Tongue (tissue), 2 donors: ENCODE measurements around the gene TBC1D24. TPM values are rescaled to one million over a fixed set of nuclear protein-coding genes. Genes with fewer than 3 reads are reported as not detected.

Experiments
- DNase-seq: peaks from one replicate; pipeline ENCODE4 v3.0.0-alpha.2; 2015
- total RNA-seq: library from RNA; depleted of rRNA; stranded (reverse); fragments of >200 nt; gene quantifications from one replicate; pipeline ENCODE4 v1.2.3, GENCODE V29; 2014

Gene TBC1D24
- total RNA-seq, 1 donor from 2014 or later, result 20.4 TPM

DNA sequence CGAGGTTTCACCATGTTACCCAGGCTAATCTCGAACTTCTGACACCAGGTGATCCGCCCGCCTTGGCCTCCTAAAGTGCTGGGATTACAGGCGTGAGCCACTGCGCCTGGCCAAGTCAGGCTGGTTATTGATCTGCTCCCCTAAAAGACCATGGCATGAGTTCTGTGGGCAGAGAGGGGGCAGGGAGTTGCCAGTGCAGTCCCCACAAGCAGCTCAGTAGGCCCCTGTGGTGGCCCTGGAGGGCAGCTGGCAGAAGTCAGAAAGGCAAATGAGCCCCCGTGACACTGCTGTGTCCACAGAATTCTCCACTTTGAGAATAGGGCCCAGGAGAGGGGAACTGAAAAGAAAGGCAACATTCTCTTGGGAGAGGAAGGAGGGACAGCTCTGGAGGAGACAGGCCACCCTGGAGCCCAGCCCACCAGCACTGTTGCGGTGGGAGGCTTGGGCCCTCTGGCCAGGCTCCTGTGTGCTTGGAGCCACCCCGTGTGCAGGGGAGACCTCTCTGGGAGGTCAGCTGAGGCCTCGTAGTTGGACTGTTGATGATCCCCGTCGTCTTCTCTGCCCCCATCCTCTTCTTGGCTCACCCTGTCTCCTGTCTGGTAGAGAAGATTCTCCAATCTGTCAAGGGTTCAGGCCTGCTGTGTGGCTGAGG is 43.2 kb downstream of the TBC1D24 start:
- no peak for DNase-seq

DNA sequence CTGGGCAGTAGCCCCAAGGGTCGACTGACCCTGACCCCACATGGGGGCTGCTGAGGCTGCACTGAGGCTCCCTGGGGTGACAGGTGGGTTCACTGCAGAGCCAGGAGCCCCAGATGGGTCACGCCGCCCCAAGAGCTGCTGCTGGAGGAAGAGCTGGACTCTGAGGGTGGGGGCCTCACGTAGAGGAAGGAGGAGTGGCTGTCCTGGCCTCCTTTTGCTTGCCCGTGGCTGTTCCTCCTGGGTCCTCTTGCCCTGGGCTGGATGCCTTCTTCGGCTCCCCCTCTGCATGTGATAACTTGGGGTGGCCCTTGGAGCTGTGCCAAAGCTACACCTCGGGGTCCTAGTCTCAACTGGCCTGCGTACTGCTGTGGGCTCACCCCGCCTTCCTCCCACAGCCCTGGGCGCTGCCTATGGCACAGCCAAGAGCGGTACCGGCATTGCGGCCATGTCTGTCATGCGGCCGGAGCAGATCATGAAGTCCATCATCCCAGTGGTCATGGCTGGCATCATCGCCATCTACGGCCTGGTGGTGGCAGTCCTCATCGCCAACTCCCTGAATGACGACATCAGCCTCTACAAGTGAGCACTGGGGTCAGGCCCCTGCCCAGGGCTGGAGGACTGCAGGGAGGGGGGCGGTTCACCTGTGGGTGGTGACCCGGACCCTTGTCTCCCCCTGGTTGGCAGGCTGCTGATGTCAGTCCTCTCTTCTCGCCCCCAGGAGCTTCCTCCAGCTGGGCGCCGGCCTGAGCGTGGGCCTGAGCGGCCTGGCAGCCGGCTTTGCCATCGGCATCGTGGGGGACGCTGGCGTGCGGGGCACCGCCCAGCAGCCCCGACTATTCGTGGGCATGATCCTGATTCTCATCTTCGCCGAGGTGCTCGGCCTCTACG is 44.1 kb downstream of the TBC1D24 start:
- DNase-seq, result no peak

DNA sequence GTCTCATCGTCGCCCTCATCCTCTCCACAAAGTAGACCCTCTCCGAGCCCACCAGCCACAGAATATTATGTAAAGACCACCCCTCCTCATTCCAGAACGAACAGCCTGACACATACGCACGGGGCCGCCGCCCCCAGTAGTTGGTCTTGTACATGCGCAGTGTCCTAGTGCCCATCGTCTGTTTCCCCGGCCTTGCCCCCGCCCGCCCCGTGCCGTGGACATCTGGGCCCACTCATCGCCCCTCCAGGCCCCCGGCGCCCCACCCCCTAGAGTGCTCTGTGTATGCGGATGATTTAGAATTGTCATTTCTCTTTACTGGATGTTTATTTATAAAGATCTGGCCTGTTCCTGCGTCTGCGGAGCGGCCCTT is 44.8 kb downstream of the TBC1D24 start:
- DNase-seq, result no peak

DNA sequence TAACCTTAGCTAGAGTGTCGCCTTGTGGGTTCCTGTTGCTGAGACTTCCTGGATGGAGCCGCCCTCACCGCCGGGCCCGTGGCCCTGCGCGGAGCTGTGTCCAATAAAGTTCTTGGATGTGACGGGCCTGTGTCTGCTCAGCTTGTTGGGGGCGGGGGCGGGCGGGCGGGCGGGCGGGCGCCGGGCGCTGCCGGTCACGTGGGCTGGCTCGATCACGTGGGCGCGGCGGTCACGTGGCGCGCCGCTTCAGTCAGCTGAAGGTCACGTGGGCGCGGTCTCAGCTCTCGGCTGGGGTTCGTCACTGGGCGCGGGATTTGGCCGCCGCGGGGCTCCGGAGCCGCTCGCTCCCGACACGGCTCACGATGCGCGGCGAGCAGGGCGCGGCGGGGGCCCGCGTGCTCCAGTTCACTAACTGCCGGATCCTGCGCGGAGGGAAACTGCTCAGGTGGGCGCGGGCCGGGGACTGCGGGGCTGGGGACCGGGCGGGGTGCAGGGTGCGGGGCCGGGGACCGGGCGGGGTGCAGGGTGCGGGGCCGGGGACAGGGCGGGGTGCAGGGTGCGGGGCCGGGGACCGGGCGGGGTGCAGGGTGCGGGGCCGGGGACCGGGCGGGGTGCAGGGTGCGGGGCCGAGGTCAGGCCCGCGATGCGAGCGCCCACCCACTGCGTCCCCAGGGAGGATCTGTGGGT is 45.3 kb downstream of the TBC1D24 start, which contains the start of gene AMDHD2:
Gene AMDHD2, plus strand, starts transcription at position 275 of the 687 bp plus-strand sequence. Its CDS starts 88 bp downstream, at position 363.
- DNase-seq, result peak; percentile 94

DNA sequence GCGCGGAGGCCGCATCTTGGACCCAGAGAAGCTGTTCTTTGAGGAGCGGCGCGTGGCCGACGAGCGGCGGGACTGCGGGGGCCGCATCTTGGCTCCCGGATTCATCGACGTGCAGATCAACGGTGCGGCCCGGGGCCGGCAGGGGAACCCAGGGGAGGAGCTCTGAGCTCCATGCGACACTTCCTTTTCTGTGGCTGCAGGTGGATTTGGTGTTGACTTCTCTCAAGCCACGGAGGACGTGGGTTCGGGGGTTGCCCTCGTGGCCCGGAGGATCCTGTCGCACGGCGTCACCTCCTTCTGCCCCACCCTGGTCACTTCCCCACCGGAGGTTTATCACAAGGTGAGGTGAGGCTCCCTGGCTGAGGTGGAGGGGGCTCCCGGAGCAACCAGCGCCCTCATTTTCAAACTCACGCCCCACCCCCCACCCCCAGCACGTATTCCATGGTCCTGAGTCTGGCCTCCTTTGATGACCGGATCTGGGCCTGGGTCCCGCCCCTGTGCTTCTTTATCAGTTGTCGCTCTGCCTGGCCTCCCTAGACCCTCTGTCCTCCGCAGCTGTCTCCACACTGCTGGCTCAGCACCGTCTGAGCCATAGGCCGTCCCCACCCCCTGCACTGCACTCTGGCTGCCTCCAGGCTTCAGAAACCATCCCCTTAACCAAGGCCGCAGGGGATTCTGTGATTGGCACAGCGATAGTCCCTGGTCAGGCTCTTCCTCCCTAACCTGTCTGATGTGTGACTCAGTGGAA is 46.0 kb downstream of the TBC1D24 start:
- no peak for DNase-seq

DNA sequence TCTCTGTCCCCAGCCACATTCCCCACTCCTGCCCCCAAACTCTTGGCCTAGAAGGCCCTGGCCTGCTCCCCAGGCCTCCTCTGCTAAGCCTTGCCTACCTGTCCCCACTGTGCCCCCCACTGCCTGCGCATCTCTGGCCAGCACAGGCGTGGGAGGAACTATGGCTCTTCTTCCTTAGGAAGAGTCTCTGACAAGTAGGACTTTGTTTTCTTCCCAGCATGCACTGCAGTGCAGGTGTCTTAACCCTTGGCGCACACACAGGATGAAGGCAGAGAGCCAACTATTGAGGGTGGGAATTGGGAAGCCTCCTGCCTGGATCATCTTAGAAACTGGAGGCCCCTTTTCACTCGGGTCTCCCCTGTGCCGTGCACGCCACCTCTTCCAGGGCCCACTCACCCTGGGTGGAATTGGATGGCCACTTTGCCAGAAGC is 48.9 kb downstream of the TBC1D24 start:
- DNase-seq, result no peak

DNA sequence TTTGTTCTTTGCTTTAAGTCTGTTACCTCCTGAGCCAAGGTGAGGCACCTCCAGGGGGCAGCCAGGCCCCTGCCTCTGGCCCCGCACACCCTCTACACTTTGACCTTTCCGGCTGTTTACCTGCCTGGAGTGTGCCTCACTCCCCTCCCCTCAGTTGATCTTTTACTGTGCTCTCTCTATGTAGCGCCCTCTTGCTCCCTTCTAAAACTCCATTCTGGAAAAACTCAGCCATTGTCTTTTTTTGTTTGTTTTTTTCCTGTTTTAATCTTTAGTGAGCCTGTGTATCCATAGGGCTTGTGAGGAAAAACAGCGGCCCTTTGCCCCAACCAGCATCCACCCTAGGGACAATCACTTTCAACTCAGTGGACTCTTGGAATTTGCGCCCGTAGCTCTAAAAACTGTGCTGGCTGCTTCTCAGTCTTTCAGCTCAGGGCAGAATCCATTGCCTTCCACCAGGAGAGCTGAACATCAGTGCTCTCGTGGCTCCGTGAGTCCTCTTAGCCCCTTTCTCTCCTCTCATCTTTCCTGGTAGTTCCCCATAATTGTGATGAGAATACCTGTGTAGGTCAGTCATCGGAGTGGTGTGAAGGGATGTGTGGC is 49.5 kb downstream of the TBC1D24 start:
- no peak for DNase-seq

DNA sequence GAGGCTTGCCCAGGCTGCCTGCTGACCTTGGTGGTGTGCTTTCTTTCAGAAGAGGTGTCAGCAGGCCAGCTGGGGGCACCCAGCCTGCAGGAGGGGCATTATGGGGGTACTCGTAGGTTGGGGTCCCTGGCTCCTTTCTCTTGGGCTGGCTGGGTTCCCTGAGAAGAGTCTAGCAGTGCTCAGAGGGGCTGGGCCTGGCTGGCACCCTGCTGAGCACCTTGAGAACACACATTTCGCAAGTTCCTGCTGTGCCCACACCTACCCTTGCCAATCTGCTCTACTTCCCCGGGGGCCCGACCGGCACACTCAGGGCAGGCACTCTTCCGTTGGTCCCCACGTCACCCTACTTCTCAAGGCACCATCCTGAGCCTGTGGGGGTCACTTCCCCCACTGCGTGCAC is 51.2 kb downstream of the TBC1D24 start:
- no peak for DNase-seq

DNA sequence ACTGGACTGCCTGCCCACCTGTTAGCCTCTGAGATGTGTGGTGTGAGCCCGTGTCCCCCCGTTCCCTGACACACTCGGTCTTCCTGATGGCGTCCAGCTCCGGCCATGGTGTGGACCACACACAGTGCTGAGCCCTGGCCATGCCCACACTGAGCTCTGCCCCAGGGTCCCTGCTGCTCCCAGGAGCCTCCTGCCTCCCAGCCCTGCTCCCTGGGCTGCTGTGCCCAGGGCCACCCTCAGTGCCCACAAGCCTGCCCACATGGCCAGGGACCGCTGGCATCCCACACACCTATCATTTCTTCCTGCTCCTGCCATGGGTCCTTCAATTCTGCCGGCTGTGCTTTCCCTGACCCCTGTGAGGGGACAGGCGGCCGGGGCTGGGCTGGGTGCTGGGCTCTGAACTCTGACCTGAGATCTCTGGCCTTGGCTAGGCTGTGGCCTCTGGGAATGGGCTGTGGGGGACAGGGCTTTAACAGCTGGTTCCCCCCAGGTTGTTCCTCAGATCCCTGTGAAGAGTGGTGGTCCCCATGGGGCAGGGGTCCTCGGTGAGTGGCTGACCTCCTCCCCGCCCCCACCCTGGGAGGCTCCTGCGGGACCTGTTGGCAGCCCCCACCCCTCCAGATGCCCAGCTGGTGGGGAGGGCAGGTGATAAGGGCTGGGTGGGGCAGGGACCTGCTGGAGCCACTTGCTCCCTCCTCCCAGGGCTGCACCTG is 52.3 kb downstream of the TBC1D24 start:
- DNase-seq, result no peak

DNA sequence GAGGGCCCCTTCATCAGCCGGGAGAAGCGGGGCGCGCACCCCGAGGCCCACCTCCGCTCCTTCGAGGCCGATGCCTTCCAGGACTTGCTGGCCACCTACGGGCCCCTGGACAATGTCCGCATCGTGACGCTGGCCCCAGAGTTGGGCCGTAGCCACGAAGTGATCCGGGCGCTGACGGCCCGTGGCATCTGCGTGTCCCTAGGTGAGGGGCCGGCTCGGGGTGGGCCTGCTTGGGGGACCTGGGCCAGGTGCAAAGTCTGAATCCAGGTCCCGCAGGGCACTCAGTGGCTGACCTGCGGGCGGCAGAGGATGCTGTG is 52.8 kb downstream of the TBC1D24 start:
- DNase-seq, result no peak

DNA sequence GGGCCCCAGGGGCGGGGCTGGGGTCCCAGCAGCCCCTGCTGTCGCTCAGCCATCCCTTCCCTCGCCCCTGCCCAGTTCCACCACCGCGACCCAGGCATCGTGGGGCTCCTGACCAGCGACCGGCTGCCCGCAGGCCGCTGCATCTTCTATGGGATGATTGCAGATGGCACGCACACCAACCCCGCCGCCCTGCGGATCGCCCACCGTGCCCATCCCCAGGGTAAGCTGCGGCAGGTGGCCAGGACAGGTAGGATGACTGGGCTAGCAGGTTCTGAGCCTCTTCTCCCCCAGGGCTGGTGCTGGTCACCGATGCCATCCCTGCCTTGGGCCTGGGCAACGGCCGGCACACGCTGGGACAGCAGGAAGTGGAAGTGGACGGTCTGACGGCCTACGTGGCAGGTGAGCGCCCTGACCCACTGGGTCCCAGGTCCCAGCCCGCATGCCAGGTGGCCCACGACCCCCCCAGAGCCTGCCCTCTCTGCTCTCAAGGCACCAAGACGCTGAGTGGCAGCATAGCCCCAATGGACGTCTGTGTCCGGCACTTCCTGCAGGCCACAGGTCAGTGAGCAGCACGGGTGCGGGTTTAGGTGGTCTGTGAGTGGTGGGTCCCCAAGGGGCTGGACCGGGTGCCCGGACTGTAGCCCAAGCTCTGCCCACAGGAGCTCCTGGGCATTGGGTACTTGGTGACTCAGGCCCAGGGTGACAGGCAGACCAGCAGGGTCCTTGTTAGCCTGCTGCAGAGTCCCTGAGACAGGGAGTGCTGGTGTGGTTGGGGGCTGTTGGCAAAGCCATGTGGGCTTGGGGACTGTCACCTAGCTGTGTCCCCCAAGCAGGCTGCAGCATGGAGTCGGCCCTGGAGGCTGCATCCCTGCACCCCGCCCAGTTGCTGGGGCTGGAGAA is 53.5 kb downstream of the TBC1D24 start:
- DNase-seq, result no peak

DNA sequence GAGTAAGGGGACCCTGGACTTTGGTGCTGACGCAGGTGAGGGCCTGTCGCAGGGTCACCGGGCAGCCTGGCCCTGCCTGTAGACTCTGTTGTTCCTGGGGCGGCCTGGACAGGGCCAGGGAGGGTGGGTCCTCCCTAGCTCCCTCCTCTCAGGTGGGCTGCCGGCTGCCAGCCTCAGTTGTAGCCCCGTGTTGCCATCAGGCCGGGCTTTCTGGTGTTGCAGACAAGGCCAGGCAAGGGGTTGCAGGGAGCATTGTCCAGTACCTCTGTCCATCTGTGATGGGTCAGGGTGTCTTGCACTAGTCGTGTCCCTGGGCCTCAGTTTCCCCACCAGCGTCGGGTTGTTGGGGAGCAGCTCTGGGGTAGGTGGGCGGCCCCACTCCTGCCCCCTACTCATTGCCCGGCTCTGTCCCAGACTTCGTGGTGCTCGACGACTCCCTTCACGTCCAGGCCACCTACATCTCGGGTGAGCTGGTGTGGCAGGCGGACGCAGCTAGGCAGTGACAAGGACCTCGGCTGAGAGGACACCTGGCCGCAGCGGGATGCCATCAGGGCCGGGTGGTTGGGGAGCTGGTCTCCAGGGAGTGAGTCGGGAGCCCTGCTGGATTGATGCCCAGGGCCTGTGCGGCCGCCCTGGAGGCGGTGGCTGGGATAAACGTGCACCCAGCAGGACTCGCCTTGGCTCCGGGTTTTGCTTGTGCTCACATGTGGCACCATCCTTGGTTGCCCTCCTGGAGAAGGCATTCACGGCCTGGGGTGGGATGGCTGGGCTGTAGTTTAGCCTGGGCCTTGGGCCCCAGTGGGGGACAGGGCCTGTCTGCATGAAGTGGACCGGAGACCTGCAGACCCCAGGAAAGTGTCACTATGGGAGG is 54.4 kb downstream of the TBC1D24 start:
- no peak for DNase-seq

DNA sequence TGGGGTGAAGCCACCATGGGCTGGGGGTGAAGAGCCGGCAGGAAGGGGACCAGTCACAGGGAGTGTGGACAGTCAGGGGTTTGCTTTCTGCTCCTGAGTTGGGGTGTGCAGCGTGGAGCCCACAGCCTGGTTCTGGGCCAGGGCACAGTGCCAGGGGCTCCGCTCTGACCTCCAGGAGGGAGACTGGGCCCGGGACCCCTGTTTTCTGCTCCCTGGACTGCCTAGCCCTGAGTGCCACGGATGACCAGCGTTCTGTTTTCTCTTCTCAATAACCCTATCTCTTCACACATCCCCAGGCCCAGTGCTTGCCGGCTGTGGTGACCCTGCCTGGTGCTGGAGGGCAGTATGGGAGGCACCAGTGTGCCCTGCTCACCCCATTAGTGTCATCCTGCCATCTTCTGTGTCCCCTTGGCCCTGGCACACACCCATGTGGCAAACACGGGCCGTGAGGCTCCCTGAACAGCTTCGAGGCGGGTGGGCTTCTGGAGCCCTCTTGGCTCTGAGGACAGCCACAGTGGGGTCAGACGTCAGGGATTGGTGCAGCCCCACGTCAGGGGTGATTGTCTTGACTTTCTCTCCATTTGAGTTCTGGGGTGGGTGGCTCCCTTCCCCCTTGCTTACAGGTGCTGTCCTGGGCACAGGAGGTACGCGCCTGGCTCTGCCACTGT is 55.2 kb downstream of the TBC1D24 start:
- no peak for DNase-seq

DNA sequence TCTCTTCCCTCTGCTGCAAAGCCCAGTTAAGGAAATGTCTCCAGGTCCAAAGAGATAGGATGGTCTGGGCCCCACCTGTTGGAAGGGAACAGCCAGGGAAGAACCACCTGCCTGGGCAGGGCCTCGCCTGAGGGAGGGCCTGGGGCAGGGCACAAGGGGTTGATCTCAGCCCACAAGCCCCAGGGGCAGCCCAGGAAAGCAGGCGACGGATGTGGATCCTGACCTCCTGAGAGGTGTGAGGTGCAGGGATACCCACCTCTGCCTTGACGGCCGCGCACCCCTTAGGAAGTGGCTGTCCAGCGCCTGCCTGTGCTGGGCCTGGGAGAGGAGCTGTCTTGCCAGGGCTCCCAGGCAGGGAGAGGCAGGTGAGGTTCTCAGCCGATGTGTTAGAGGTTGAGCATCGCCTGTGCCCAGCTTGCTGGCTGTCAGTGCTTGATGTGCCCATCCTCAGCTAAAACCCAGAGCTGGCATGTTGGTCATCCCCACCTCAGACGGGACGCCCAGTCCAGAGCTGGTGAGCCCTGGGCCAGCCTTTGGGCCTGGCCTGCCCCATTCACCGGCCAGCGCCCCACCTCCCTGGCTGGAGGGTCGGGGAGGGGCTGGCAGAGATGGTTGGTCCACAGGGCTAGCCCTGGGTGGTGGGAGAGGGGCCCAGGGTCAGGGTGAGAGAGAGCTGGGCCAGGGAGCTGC is 55.8 kb downstream of the TBC1D24 start:
- DNase-seq, result no peak

DNA sequence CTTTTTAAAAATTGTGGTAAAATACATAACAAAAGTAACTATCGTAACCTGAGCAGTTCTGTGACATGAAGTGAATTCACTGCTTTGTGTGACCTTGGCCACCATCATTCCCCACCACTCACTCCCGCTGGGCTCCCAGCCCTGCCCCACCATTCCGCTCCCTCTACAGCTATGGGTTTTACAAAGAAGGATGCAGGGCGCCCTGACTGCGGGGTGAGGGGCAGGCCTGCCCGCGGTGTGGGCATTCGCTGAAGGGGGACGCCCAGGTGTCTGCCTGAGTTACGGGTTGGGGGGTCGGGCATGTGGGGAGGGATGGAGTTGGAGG is 56.4 kb downstream of the TBC1D24 start, which contains the start of gene CEMP1:
Gene CEMP1, minus strand, starts transcription at position 38 of the 325 bp plus-strand sequence. CDS start 335 bp downstream, outside the sequence.
- no peak for DNase-seq

DNA sequence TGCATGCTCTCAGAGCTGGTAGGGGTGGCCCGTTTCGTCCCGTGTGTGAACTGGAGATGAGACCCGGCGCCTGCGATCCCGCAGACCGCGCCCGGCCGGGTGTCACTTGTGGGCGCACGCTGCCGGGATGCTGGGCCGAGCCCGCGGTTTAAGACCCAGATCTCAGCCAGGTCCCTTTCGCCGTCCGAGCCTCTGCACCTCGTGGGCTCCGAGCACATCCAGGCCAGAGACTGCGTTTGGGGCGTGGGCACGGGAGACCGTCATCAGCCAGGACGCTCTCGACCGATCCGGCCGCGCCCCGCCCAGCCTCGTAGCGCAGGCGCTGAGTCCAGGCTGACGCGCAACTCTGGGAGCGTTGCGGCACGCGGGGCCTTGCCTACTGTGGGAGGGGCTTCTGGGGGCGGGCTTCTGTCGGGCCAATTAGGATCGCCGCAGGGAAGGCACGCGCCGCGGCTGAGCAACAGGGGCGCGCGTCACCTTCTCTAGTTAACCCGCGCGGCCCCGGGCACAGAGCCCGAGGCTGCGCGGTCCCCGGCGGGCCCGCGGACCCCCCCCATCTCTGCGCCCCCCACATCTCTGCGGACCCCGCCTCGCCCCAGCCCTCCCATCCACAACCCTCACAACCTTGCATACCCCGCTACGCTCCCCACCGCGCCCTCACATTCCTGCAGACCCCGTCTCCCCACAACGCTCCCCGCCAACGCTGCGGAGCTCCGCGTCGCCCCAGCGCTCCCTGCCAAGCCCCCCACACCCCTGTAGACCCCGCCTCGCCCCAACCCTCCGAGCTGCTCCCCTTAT is 57.0 kb downstream of the TBC1D24 start:
- peak; percentile 99 for DNase-seq

DNA sequence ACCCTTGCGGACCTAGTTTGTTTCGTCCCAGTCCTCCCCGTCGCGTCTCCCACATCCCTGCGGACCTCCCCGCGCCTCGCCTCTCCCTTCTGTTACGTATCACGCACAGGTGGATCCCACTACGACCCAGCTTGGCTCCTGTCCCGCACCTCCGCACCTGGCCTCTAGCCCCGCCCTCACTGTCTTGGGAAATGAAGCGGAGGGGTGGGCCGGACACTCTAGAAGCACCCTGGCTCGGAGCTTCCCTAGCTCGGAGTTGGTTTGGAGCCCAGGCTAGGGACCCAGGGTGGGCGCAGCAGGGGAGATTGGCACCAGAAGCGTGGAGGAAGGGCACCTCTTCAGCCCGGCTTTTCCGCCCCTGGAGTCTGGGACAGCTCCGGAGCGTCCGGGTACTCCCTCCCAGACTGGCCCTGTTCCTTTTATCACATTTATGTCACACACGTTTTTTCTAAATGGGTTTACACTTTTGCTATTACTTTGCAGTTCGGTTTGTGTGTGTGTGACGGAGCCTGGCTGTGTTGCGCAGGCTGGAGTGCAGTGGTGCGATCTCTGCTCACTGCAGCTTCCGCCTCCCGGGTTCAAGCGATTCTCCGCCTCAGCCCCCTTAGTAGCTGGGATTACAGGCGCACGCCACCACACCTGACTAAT is 57.7 kb downstream of the TBC1D24 start:
- DNase-seq, result peak; percentile 75
